GM10847 (cell line): ENCODE data around the gene ARSJ.

ENCODE experiments used
- POLR2A ChIP-seq: IDR thresholded peaks from 2 replicates; pipeline ENCODE4 v1.6.1; 2011; ENCODE audit not compliant: insufficient read length; ENCODE audit errors: extremely low read depth

Gene ARSJ

GRCh38 chr4:113979148-113979904, at the start of gene ARSJ:
TSS of gene ARSJ (minus strand) at chr4:113979647. CDS start at chr4:113978834, 813 bp downstream.
- no peak for TF ChIP-seq POLR2A

- TF ChIP-seq POLR2A = no peak
Observed at GRCh38 chr4:114028071-114028470, 48.6 kb upstream of the ARSJ start.

- no peak for TF ChIP-seq POLR2A
Observed at GRCh38 chr4:114027596-114027995, 48.1 kb upstream of the ARSJ start.

- no peak for TF ChIP-seq POLR2A
Observed at GRCh38 chr4:114026447-114026846, 47.0 kb upstream of the ARSJ start.

- TF ChIP-seq POLR2A = no peak
Observed at GRCh38 chr4:114025176-114025777, 45.8 kb upstream of the ARSJ start.

GRCh38 chr4:114021451-114021850, 42.0 kb upstream of the ARSJ start:
- no peak for TF ChIP-seq POLR2A

- TF ChIP-seq POLR2A = no peak
Observed at GRCh38 chr4:114019969-114020358, 40.5 kb upstream of the ARSJ start.

- TF ChIP-seq POLR2A = no peak
Observed at GRCh38 chr4:114019276-114019968, 40.0 kb upstream of the ARSJ start.

GRCh38 chr4:114017120-114017917, 37.9 kb upstream of the ARSJ start:
- TF ChIP-seq POLR2A = no peak

- no peak for TF ChIP-seq POLR2A
Observed at GRCh38 chr4:114015444-114015899, 36.0 kb upstream of the ARSJ start.

GRCh38 chr4:114012749-114013148, 33.3 kb upstream of the ARSJ start:
- TF ChIP-seq POLR2A = no peak

GRCh38 chr4:114005569-114006442, 26.4 kb upstream of the ARSJ start:
- no peak for TF ChIP-seq POLR2A

- TF ChIP-seq POLR2A = no peak
Observed at GRCh38 chr4:113998531-113998930, 19.1 kb upstream of the ARSJ start.

GRCh38 chr4:113998079-113998478, 18.6 kb upstream of the ARSJ start:
- TF ChIP-seq POLR2A = no peak
